ENCODE results near the gene CDCA4.

DNA sequence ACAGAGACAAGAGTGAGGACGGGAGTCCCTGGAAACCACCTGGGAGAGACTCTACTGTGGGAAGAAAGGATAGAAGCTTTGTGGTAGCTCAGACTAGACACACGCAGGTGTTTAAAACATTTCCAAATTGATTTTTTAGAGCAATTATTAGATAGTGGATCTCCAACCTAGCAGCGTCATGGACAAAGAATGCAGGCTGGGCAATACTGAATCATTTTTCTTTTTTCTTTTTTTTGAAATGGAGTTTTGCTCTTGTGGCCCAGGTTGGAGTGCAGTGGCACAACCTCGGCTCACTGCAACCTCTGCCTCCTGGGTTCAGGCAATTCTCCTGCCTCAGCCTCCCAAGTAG lies 31.2 kb upstream of the CDCA4 start:
- TF ChIP-seq, protein P1, sequence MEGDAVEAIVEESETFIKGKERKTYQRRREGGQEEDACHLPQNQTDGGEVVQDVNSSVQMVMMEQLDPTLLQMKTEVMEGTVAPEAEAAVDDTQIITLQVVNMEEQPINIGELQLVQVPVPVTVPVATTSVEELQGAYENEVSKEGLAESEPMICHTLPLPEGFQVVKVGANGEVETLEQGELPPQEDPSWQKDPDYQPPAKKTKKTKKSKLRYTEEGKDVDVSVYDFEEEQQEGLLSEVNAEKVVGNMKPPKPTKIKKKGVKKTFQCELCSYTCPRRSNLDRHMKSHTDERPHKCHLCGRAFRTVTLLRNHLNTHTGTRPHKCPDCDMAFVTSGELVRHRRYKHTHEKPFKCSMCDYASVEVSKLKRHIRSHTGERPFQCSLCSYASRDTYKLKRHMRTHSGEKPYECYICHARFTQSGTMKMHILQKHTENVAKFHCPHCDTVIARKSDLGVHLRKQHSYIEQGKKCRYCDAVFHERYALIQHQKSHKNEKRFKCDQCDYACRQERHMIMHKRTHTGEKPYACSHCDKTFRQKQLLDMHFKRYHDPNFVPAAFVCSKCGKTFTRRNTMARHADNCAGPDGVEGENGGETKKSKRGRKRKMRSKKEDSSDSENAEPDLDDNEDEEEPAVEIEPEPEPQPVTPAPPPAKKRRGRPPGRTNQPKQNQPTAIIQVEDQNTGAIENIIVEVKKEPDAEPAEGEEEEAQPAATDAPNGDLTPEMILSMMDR (conservative IDR thresholded peaks at IDR 0.05): no peak
- TF ChIP-seq EZH2 (IDR thresholded peaks at IDR 0.05; ENCODE audit: low read depth): no peak
